Effector memory CD4-positive, alpha-beta T cell (primary cell): ENCODE data around the gene CD2BP2.

ENCODE experiments used
- DNase-seq, 3 donors: peaks; one replicate each; pipeline ENCODE4 v3.0.0-alpha.2; 2020
- H3K27ac ChIP-seq: 2 replicates; pipeline ENCODE4 v1.7.0; 2013; ENCODE audit warnings: mild to moderate bottlenecking, low read length, moderate library complexity; ENCODE audit not compliant: insufficient read depth, poor library complexity, severe bottlenecking
- H3K27me3 ChIP-seq: replicated peaks from 2 replicates; pipeline ENCODE4 v1.7.0; 2013; ENCODE audit warnings: mild to moderate bottlenecking, low read length; ENCODE audit not compliant: insufficient read depth, control insufficient read depth, poor library complexity, severe bottlenecking
- H3K36me3 ChIP-seq: 2 replicates; pipeline ENCODE4 v1.7.0; 2013; ENCODE audit warnings: mild to moderate bottlenecking, low read length, moderate library complexity; ENCODE audit not compliant: control insufficient read depth, insufficient read depth
- H3K4me1 ChIP-seq: 2 replicates; pipeline ENCODE4 v1.7.0; 2013; ENCODE audit warnings: low read length, mild to moderate bottlenecking; ENCODE audit not compliant: control insufficient read depth, insufficient read depth, poor library complexity, severe bottlenecking
- H3K4me3 ChIP-seq: 2 replicates; pipeline ENCODE4 v1.7.0; 2013; ENCODE audit warnings: low read length, low read depth, mild to moderate bottlenecking; ENCODE audit not compliant: insufficient read depth, poor library complexity, severe bottlenecking
- H3K9me3 ChIP-seq: 2 replicates; pipeline ENCODE4 v1.7.0; 2013; ENCODE audit warnings: mild to moderate bottlenecking, low read length, moderate library complexity; ENCODE audit not compliant: control insufficient read depth

CD2BP2 gene

GRCh38 chr16:30359871-30360170, 4.7 kb upstream of the CD2BP2 start:
- peaks cover 12% of the 10 kb centered on the region for H3K4me1 ChIP-seq
- DNase-seq = no peak
- no peak overlapping the region for H3K4me3 ChIP-seq
- no peaks in the 10 kb centered on the region for H3K27me3 ChIP-seq
- H3K9me3 ChIP-seq = no peaks in the 10 kb centered on the region
- H3K27ac ChIP-seq = no peak overlapping the region
- H3K36me3 ChIP-seq = peaks cover 41% of the 10 kb centered on the region

- Histone ChIP-seq H3K27ac (no peak overlapping the region), H3K27me3 (no peaks in the 10 kb centered on the region), H3K4me1 (peaks cover 17% of the 10 kb centered on the region), H3K9me3 (no peaks in the 10 kb centered on the region), H3K4me3 (no peak overlapping the region), H3K36me3 (peaks cover 37% of the 10 kb centered on the region)
- no peak for DNase-seq
These were observed 4.1 kb upstream of the CD2BP2 start for GRCh38 chr16:30358990-30359870.

GRCh38 chr16:30358577-30358936, 3.4 kb upstream of the CD2BP2 start:
- Histone ChIP-seq H3K4me1 (peaks cover 24% of the 10 kb centered on the region), H3K36me3 (peaks cover 33% of the 10 kb centered on the region), H3K27ac (no peak overlapping the region), H3K9me3 (no peaks in the 10 kb centered on the region), H3K4me3 (no peak overlapping the region), H3K27me3 (no peaks in the 10 kb centered on the region)
- no peak for DNase-seq

- H3K36me3 ChIP-seq = peaks cover 29% of the 10 kb centered on the region
- peaks cover 24% of the 10 kb centered on the region for H3K4me1 ChIP-seq
- H3K27ac ChIP-seq = peak overlapping the region; percentile 36
- no peaks in the 10 kb centered on the region for H3K27me3 ChIP-seq
- no peak for DNase-seq
- no peak overlapping the region for H3K4me3 ChIP-seq
- H3K9me3 ChIP-seq = no peaks in the 10 kb centered on the region
These were observed 2.8 kb upstream of the CD2BP2 start for GRCh38 chr16:30357715-30358576.

GRCh38 chr16:30357085-30357714, 2.1 kb upstream of the CD2BP2 start:
- H3K27me3 ChIP-seq = no peaks in the 10 kb centered on the region
- H3K36me3 ChIP-seq = peaks cover 34% of the 10 kb centered on the region

GRCh38 chr16:30356401-30357084, 1.4 kb upstream of the CD2BP2 start:
- Histone ChIP-seq H3K36me3 (peaks cover 39% of the 10 kb centered on the region), H3K27me3 (no peaks in the 10 kb centered on the region), H3K4me1 (peaks cover 24% of the 10 kb centered on the region), H3K9me3 (no peaks in the 10 kb centered on the region), H3K27ac (peak overlapping the region; percentile 88), H3K4me3 (no peak overlapping the region)
- DNase-seq = no peak

More at GRCh38 chr16:30357085-30357714, 2.1 kb upstream of the CD2BP2 start:
- H3K27ac ChIP-seq = peak overlapping the region; percentile 36
- DNase-seq = no peak
- peaks cover 24% of the 10 kb centered on the region for H3K4me1 ChIP-seq
- no peak overlapping the region for H3K4me3 ChIP-seq
- H3K9me3 ChIP-seq = no peaks in the 10 kb centered on the region

GRCh38 chr16:30355954-30356308, 823 bp upstream of the CD2BP2 start:
- H3K27me3 ChIP-seq = no peaks in the 10 kb centered on the region
- peak overlapping the region; percentile 88 for H3K27ac ChIP-seq
- peaks cover 45% of the 10 kb centered on the region for H3K36me3 ChIP-seq
- DNase-seq = no peak
- no peaks in the 10 kb centered on the region for H3K9me3 ChIP-seq
- H3K4me3 ChIP-seq = peak overlapping the region; percentile 81
- H3K4me1 ChIP-seq = peaks cover 24% of the 10 kb centered on the region

GRCh38 chr16:30354423-30355143, 525 bp downstream of the CD2BP2 start:
- peaks cover 47% of the 10 kb centered on the region for H3K36me3 ChIP-seq
- peaks cover 24% of the 10 kb centered on the region for H3K4me1 ChIP-seq
- H3K27ac ChIP-seq = peak overlapping the region; percentile 88

GRCh38 chr16:30353438-30354129, 1.5 kb downstream of the CD2BP2 start:
- Histone ChIP-seq H3K4me3 (no peak overlapping the region), H3K27ac (no peak overlapping the region), H3K9me3 (no peaks in the 10 kb centered on the region), H3K4me1 (peaks cover 24% of the 10 kb centered on the region), H3K36me3 (peaks cover 43% of the 10 kb centered on the region), H3K27me3 (no peaks in the 10 kb centered on the region)
- DNase-seq = no peak

More at GRCh38 chr16:30354423-30355143, 525 bp downstream of the CD2BP2 start:
- H3K9me3 ChIP-seq = no peaks in the 10 kb centered on the region
- H3K4me3 ChIP-seq = peak overlapping the region; percentile 81
- no peak for DNase-seq
- no peaks in the 10 kb centered on the region for H3K27me3 ChIP-seq
